Stomach (tissue), 9 donors: Measurements from ENCODE around the gene ANGPTL4. TPM values are rescaled to one million over a fixed set of nuclear protein-coding genes. Genes with fewer than 3 reads are reported as not detected.

ENCODE experiments used
- DNase-seq, 2 donors: peaks; one replicate each; pipeline versions ENCODE4 v3.0.0 to v3.0.0-alpha.2; 2013 to 2019
- H3K27ac ChIP-seq, 5 donors: fragments of 200-600 bp in 4 of 5; sonication (generic) in 4 of 5; one replicate each; pipeline ENCODE4 v1.5.1; 2013 to 2019; ENCODE audit warnings: mild to moderate bottlenecking in 1 of 5, moderate library complexity in 1 of 5
- H3K27me3 ChIP-seq, 3 donors: fragments of 200-600 bp; sonication (generic); one replicate each; pipeline ENCODE4 v1.5.1; 2017 to 2019; ENCODE audit warnings: mixed run types in 1 of 3
- H3K36me3 ChIP-seq, 4 donors: fragments of 200-600 bp; sonication (generic); 1 replicate in 3 of 4; 2 replicates in 1 of 4; pipeline ENCODE4 v1.5.1; 2016 to 2019
- H3K4me1 ChIP-seq, 4 donors: fragments of 200-600 bp; sonication (generic); one replicate each; pipeline ENCODE4 v1.5.1; 2016 to 2019
- H3K4me3 ChIP-seq, 4 donors: fragments of 200-600 bp; sonication (generic) in 3 of 4; one replicate each; pipeline ENCODE4 v1.5.1; 2016 to 2019; ENCODE audit warnings: mild to moderate bottlenecking in 1 of 4
- H3K9me3 ChIP-seq, 4 donors: fragments of 200-600 bp; sonication (generic); one replicate each; pipeline ENCODE4 v1.5.1; 2016 to 2019
- EP300 ChIP-seq: sonication (generic); formaldehyde crosslinking; IDR thresholded peaks from one replicate; pipeline ENCODE4 v1.6.1; 2017; ENCODE audit warnings: antibody characterized with exemption
- POLR2A ChIP-seq, 4 donors: fragments of 450-650 bp; IDR thresholded peaks; one replicate each; pipeline ENCODE4 v1.6.1; 2016; ENCODE audit warnings: antibody characterized with exemption in 4 of 4, control low read depth in 2 of 4, mild to moderate bottlenecking in 1 of 4, moderate library complexity in 1 of 4
- POLR2AphosphoS5 ChIP-seq, 3 donors: sonication (generic); formaldehyde crosslinking; IDR thresholded peaks; one replicate each; pipeline ENCODE4 v1.6.1; 2016; ENCODE audit warnings: antibody characterized with exemption in 3 of 3
- WGBS, 5 donors: extraction: QIAGEN DNeasy Blood & Tissue Kit in 3 of 5; methylation state at CpG; one replicate each; pipeline versions ENCODE4 v1.1.5 to v1.1.7; 2013 to 2018; 5-methylcytosine and 5-hydroxymethylcytosine counted together
- intact Hi-C: fragments of 100-400 bp; cut with DNase I; formaldehyde crosslinking; loops from one replicate; pipeline ENCODE4 v1.15.1; 2023; ENCODE audit warnings: low total_unique reads
- polyA plus RNA-seq, 3 donors: library from polyadenylated mRNA; stranded (reverse); fragments of 200-250 nt; gene quantifications; one replicate each; pipeline ENCODE4 v1.2.3, GENCODE V29; 2013
- total RNA-seq, 5 donors: library from RNA; depleted of rRNA; stranded (reverse); fragments of >200 nt; gene quantifications; one replicate each; pipeline versions ENCODE4 v1.1.0 to v1.2.3, GENCODE V29; 2014 to 2016
- TF ChIP-seq, protein P1 (sequence below), 7 experiments: fragments of 450-650 bp in 4 of 7; fragments of 200-600 bp in 3 of 7; sonication (generic) in 3 of 7; IDR thresholded peaks; one replicate each; pipeline ENCODE4 v1.5.1; 2016 to 2019; ENCODE audit warnings: antibody characterized with exemption in 7 of 7, control low read depth in 2 of 7, mild to moderate bottlenecking in 1 of 7
- donor health status: healthy with polysubstance abuse.
- donor health status: Bipolar disorder and iron deficiency.
- donor health status: healthy.

The ANGPTL4 gene
- total and polyA plus RNA-seq, 8 donors: 4.1 to 276 (median 21.4) TPM

DNA sequence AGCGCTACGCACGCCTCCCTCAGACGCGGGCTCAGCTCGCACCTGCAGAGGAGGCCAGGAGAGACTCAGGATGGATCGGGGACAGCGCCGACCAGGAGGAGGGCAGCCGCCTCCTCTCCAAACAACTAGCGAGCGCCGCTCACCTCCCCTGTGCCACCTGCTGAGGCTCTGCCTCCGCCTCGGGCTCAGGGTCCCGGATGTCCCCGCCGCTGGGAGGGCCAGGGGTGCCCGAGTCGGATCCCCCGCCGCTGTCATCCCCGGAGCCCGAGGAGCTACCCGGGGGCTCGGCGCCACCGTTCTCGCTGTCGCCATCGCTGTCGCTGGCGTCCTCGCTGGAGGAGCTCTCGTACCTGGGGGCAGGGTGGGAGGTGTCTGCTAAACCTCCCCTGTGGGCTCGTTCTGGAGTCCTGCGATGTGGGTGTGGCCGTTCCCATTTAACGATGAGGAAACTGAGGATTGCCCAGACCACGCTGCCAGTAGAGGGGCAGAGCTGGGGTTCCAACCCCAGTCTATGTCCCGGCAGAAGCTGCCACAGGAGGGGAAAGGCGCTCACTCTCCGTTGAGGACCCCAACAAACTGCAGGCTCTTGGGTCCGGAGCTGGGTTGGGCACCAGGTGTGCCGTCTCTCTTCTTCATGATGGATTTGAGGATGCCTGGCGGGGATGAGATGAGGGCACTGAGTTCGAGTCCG lies 30.0 kb upstream of the ANGPTL4 start:
- no peak for TF ChIP-seq POLR2A (IDR thresholded peaks at IDR 0.05)
- no peak for TF ChIP-seq POLR2AphosphoS5 (IDR thresholded peaks at IDR 0.05)
- TF ChIP-seq, protein P1, sequence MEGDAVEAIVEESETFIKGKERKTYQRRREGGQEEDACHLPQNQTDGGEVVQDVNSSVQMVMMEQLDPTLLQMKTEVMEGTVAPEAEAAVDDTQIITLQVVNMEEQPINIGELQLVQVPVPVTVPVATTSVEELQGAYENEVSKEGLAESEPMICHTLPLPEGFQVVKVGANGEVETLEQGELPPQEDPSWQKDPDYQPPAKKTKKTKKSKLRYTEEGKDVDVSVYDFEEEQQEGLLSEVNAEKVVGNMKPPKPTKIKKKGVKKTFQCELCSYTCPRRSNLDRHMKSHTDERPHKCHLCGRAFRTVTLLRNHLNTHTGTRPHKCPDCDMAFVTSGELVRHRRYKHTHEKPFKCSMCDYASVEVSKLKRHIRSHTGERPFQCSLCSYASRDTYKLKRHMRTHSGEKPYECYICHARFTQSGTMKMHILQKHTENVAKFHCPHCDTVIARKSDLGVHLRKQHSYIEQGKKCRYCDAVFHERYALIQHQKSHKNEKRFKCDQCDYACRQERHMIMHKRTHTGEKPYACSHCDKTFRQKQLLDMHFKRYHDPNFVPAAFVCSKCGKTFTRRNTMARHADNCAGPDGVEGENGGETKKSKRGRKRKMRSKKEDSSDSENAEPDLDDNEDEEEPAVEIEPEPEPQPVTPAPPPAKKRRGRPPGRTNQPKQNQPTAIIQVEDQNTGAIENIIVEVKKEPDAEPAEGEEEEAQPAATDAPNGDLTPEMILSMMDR (IDR thresholded peaks at IDR 0.05): no peak
- no peak for TF ChIP-seq EP300
- intact Hi-C loops: loop anchor here (5.0 kb wide), 1 partner anchor 178 kb away; the partner anchor contains the start of gene ZNF414
- Histone ChIP-seq H3K27ac (no peak overlapping the region), H3K36me3 (no peaks in the 10 kb centered on the region), H3K4me3 (peak overlapping the region in 2 of 4 donors; percentile 41 to 51), H3K27me3 (peaks cover 24 to 75% (median 30%) of the 10 kb centered on the region in 3 donors), H3K9me3 (no peaks in the 10 kb centered on the region), H3K4me1 (peaks cover 20 to 35% (median 31%) of the 10 kb centered on the region in 4 donors)
- peak in 1 of 2 donors; percentile 30 for DNase-seq
- 14 to 22% (median 18%) methylated on average over 17 to 48 of the region's 48 CpGs for whole genome bisulfite sequencing, 5 donors

DNA sequence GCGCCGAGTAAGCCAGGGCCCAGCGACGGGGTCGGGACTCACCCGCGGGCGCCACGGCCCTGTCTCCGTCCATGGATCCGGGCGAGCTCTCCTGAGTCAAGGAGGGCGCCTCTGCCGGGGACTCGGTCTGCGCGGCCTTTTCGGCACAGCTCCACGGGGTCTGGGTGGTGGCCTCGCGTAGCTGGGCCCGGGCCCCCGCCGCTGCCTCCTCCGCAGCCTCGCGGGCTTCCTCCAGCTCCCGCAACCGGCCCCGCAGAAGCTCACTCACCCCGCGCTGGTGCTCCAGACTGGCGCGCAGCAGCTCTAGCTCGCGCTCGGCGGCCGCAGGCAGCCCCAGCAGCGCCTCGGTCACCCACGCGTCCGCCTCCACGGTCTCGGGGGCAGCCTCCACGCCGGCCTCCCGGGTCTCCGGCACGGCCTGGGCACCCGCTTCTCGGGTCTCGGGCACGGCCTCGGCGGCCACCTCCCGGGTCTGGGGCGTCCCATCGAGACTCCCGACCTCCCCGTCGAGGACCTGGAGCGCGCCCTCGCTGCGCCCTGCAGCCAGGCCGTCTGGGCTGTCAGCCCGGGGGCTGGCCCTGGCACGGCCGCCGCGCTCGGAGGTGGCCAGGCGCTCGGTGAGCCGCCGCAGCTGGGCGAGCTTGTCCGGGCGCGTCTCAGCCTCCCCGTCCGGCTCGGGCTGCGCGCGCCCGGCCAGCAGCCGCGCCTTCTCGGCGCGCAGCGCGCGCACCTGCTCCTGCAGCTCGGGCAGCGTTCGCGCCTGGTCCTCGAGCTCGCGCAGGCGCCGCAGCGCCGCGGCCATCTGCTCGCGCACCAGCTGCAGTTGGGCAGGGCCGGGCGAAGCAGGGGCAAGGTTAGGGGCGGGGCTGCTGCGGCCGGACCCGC lies 29.3 kb upstream of the ANGPTL4 start:
- intact Hi-C loops: loop anchor here (5.0 kb wide), 1 partner anchor 178 kb away; the partner anchor contains the start of gene ZNF414
- Histone ChIP-seq H3K4me1 (peaks cover 20 to 35% (median 31%) of the 10 kb centered on the region in 4 donors), H3K27me3 (peaks cover 24 to 83% (median 30%) of the 10 kb centered on the region in 3 donors), H3K9me3 (no peaks in the 10 kb centered on the region), H3K36me3 (no peaks in the 10 kb centered on the region), H3K4me3 (peak overlapping the region; percentile 38 to 51 (median 40)), H3K27ac (no peak overlapping the region)
- 4 to 11% (median 7%) methylated on average over 18 to 117 of the region's 117 CpGs for WGBS, 5 donors
- DNase-seq: peak; percentile 72 to 89
- no peak for TF ChIP-seq POLR2AphosphoS5 (IDR thresholded peaks at IDR 0.05)
- no peak for TF ChIP-seq EP300
- TF ChIP-seq POLR2A (IDR thresholded peaks at IDR 0.05): no peak
- TF ChIP-seq, protein P1 (IDR thresholded peaks at IDR 0.05): no peak

DNA sequence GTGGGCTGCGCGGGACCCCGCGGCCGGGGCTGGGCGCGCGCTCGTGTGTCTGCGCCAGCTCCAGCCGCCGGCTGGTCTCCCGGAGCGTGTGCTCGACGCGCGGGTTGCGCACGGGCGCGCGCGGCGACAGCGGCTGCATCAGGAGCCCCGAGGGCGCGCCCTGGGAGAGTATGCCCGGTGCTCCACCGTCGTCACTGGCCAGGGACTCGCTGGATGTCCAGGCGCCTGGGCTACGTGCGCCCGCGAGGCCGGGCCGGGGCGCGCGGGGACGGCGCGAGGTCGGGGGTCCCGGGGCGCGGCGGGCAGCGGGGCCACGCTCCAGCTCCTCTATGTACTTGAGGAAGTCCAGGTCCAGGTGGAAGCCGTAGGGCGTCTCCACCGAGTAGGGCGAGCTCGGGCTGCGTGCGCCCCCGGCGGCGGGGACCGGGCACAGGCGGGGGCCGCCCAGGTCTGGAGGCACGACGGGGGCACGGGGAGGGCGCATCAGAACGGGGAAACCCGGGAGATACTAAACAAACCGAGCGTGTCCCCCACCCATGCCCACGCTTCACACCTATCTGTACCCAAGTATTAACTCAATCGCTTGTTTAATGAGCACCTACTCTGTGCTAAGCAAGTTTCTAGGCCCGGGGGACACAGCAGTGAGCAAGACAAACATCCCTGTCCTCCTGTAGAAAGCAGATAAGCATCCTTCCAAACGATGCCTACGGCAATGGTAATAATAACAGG lies 28.4 kb upstream of the ANGPTL4 start:
- peaks cover 24 to 86% (median 30%) of the 10 kb centered on the region in 3 donors for H3K27me3 ChIP-seq
- H3K4me3 ChIP-seq: peak overlapping the region; percentile 38 to 51 (median 40)
- H3K9me3 ChIP-seq: no peaks in the 10 kb centered on the region
- TF ChIP-seq, protein P1 (IDR thresholded peaks at IDR 0.05): no peak
- TF ChIP-seq POLR2A (IDR thresholded peaks at IDR 0.05) (no peak), POLR2AphosphoS5 (IDR thresholded peaks at IDR 0.05) (no peak), EP300 (no peak)
- WGBS, 5 donors: 5 to 39% (median 9%) methylated on average over 41 to 79 of the region's 79 CpGs
- peaks cover 20 to 35% (median 31%) of the 10 kb centered on the region in 4 donors for H3K4me1 ChIP-seq
- H3K27ac ChIP-seq: no peak overlapping the region
- peak in 1 of 2 donors; percentile 35 for DNase-seq
- intact Hi-C loops: no loop called here
- no peaks in the 10 kb centered on the region for H3K36me3 ChIP-seq
